GM13976 (cell line): ENCODE data around the gene TMCC3.

Experiments
- DNase-seq: peaks from one replicate; pipeline ENCODE4 v3.0.0; 2012; ENCODE audit warnings: low spot score
- in situ Hi-C: fragments of 300-500 bp; cut with MboI; formaldehyde crosslinking; loops from one replicate; pipeline ENCODE4 v1.12.0; 2022; ENCODE audit warnings: low sequenced_read_pairs, mixed read lengths, inconsistent platforms; ENCODE audit not compliant: unreplicated experiment
- TF ChIP-seq, protein P1 (sequence below): IDR thresholded peaks from 2 replicates; pipeline ENCODE4 v1.5.1; 2012; ENCODE audit warnings: borderline replicate concordance, mild to moderate bottlenecking; ENCODE audit not compliant: insufficient read depth; ENCODE audit errors: extremely low read depth, missing control alignments, control extremely low read depth

TMCC3 gene

DNA sequence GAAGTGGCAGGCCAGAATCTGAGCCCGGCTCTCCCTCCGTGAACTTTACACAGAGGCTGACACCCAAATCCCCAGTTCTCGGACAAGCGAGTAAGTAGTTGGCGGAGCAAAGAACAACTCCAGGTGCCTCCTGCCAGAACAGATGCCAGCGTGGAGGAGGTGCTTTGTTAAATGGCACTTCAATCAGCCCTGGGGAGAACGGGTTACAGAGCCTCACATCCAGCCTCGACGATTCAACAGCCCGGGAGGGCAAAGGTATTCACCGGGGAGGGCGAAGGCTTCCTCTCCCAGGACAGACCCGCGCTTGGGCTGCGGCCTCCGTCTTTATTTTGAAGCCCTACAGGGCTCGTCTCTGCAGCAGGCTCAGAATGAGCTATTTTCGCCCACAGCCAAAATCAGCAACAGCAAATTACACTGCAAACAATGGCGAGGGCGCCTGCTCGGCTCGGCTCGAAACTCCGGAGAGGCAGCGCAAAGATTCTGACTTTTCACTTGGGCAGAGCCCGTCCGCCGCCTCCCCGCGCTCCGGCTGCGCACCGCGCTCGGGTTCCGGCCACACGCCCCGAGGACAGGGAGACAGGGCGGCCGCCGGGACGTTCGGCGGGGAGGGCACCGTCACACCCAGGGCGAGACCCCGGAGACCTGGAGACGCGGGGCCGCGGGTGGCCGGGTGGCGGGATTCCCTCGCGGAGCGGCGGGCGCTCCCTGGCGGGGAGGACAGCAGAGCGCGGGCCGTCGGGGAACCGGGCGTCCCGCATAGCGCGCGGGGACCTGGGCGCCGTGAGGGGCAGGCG lies 811 bp downstream of the TMCC3 start:
- TF ChIP-seq, protein P1, sequence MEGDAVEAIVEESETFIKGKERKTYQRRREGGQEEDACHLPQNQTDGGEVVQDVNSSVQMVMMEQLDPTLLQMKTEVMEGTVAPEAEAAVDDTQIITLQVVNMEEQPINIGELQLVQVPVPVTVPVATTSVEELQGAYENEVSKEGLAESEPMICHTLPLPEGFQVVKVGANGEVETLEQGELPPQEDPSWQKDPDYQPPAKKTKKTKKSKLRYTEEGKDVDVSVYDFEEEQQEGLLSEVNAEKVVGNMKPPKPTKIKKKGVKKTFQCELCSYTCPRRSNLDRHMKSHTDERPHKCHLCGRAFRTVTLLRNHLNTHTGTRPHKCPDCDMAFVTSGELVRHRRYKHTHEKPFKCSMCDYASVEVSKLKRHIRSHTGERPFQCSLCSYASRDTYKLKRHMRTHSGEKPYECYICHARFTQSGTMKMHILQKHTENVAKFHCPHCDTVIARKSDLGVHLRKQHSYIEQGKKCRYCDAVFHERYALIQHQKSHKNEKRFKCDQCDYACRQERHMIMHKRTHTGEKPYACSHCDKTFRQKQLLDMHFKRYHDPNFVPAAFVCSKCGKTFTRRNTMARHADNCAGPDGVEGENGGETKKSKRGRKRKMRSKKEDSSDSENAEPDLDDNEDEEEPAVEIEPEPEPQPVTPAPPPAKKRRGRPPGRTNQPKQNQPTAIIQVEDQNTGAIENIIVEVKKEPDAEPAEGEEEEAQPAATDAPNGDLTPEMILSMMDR: peak; percentile 39
- peak; percentile 63 for DNase-seq
- in situ Hi-C loops: no loop called here

DNA sequence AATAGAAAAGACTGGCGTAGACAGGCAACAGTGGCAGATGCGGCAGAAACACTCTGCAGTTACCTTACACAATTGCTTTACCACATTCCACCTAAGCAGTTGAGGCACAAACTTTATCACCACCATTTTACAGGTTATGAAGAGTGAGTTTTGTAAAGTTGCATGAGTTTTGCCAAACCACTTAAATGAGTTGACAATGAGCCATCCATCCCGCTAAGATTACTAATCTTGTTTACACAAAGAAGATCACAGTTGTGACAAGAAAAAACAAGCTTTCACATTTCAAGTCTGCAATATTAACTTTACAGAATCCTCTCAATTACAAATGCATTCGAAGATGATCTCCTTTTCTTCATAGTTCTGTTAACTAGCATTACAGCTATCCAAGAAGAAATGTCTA lies 1.8 kb downstream of the TMCC3 start:
- in situ Hi-C loops: no loop called here
- TF ChIP-seq, protein P1: no peak
- DNase-seq: no peak

DNA sequence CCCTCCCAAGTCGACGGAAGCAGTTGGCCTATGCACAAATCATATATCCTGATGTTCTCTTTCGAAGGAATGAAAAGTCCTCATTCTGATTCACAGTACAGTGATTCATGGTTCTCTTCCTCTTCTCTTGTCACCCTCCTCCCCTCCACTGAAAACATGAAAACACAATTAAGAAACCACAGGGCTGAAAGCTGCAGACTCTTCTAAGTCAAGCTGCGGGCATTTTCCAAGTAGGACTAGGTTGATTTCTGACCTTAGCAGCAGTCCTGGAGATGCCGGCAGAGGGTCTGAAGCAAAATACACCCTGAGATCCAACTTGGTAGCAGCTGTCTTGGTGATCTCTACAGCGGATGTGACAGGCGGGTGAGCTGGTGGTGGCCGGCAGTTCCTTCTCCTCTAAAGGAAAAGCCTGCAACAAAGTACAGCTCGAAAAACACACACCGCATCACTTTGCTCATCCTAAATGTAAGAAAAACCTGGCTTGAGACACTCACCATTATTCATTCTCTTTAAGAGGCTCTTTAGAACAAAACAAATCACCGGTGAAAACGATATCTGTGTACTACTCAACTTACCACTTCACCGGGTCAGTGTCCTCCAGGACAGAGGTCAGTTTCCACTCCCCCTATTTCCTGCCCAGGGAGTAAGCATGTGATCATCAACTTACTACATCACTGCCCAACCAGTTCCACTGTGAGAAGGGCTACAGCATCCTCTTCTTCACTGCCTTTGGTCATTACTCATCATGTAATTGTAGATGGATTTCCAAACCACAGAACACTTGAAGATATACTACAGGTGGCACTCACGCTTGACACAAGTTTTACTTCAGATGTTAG lies 6.0 kb downstream of the TMCC3 start:
- TF ChIP-seq, protein P1: no peak
- in situ Hi-C loops: no loop called here
- DNase-seq: peak; percentile 28

DNA sequence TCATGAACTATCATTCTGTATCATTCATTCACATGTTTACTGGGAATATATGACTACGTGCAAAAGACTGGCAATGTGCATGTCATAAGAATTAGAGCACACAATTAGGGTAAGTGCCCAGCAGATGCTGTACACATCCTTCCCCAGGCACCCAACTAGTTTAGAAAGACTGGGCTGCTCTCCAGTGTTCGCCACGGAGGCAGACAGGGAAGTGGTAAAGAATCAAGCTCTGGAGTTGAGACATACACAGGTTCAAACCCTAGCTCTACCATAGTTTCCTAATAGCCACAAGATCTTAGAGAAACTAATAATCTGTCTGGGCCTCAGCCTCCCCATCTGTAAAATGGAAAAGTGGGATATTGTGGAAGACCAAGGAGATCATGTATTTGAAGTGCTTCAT lies 6.8 kb downstream of the TMCC3 start:
- in situ Hi-C loops: no loop called here
- TF ChIP-seq, protein P1: no peak
- DNase-seq: no peak

DNA sequence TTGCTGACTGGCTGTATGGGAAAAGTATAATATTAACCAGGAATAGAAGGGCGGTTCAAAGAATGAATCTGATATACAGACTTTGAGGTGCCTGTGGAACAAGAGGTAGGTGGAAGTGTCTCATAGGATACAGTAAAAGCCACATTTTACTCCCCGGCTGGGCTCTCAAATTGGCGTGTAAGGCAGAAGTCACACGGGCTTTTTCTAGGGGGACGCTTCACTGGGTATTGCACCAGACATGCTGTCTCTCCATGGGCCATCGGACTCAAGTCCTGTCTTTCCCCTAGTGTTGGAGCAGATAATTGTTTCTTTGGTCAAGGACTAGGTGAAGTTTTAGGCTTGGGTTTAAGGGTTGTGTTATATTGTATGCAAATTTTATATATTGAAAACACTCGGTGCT lies 9.1 kb downstream of the TMCC3 start:
- TF ChIP-seq, protein P1: no peak
- DNase-seq: no peak
- in situ Hi-C loops: no loop called here

DNA sequence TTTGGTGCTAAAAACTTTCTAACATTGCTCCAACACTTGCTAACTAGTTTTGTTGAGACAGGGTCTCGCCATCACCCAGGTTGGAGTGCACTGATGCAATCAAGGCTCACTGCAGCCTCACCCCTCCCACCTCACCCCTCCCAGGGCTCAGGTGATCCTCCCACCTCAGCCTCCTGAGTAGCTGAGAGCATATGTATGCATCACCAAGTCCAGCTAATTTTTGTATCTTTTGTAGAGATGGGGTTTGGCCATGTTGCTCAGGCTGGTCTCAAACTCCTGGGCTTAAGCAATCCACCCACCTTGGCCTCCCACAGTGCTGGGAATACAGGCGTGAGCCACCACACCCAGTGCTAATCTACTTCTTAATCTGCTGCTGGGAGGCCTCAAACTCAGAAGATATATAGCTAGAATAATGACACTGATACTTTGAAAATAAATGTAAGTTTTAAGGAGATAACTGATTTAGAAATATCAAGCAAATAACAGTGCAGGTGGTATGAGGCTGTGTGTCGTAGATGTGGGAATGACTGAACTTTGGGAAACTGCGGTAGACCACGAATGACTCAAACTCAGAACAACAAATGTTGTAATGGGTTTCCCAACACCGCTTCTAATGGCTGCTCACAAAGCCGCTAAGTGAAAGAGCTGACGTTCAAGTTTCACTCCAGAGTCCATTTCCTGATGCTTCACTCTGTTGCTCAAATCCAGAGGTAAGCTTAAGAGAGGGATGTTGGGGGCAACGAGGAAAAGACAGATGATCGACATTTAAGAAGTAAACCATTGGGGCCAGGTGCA lies 10.0 kb downstream of the TMCC3 start:
- TF ChIP-seq, protein P1: no peak
- in situ Hi-C loops: no loop called here
- DNase-seq: peak; percentile 65
